Measurements from ENCODE around the gene PCDHGA1.
A peak's percentile ranks its signal among the peaks of the same experiment; 100 is the strongest.

The PCDHGA1 gene

DNA sequence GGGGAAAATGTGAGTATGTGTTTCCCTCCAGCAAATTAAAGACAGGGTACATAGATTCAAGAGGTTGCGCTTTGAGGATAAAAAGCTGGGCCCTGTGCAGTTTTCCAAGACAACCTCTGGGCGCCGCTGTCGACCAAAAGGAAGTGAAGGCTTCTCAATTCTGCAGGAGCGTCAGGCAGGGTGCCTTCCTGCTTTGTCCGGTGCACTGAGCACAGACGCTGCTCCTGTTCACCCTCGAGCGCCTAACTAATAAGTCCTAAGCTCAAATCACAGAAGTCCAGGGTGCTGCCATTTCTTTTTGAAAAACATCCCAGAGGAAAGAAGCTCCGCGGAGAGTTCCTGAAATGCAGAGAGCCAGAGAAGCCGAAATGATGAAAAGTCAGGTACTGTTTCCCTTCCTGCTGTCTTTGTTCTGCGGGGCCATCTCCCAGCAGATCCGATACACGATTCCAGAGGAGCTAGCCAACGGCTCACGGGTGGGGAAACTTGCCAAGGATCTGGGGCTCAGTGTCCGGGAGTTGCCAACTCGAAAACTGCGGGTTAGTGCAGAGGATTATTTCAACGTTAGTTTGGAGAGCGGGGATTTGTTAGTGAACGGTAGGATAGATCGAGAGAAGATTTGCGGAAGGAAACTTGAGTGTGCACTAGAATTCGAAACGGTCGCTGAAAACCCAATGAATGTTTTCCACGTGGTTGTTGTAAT is 19.8 kb downstream of the PCDHGA1 start, which contains the start of gene PCDHGB1:
PCDHGB1 (plus strand) TSS at position 183 of the 703 bp plus-strand sequence; CDS start at position 345, 162 bp downstream.
- TF ChIP-seq, protein P1, sequence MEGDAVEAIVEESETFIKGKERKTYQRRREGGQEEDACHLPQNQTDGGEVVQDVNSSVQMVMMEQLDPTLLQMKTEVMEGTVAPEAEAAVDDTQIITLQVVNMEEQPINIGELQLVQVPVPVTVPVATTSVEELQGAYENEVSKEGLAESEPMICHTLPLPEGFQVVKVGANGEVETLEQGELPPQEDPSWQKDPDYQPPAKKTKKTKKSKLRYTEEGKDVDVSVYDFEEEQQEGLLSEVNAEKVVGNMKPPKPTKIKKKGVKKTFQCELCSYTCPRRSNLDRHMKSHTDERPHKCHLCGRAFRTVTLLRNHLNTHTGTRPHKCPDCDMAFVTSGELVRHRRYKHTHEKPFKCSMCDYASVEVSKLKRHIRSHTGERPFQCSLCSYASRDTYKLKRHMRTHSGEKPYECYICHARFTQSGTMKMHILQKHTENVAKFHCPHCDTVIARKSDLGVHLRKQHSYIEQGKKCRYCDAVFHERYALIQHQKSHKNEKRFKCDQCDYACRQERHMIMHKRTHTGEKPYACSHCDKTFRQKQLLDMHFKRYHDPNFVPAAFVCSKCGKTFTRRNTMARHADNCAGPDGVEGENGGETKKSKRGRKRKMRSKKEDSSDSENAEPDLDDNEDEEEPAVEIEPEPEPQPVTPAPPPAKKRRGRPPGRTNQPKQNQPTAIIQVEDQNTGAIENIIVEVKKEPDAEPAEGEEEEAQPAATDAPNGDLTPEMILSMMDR (conservative IDR thresholded peaks at IDR 0.05; ENCODE audit: low read depth, low read length) = peak; percentile 51
- peak; percentile 47 for DNase-seq (ENCODE audit: low read depth)

DNA sequence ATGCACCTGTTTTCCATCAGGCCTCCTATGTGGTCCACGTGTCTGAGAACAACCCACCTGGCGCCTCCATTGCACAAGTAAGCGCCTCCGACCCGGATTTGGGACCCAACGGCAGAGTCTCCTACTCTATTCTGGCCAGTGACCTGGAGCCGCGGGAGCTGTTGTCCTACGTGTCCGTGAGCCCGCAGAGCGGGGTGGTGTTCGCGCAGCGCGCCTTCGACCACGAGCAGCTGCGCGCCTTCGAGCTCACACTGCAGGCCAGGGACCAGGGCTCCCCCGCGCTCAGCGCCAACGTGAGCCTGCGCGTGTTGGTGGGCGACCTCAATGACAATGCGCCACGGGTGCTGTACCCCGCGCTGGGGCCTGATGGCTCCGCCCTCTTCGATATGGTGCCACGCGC is 21.3 kb downstream of the PCDHGA1 start:
- no peak overlapping the region for H3K4me3 ChIP-seq (ENCODE audit: low read depth, low read length)
- no peak for DNase-seq (ENCODE audit: low read depth)
- TF ChIP-seq, protein P1 (conservative IDR thresholded peaks at IDR 0.05; ENCODE audit: low read depth, low read length) = no peak

More for the DNA sequence above, 19.8 kb downstream of the PCDHGA1 start, which contains the start of gene PCDHGB1:
- peak within 1 kb of the TSS; percentile 9 for H3K4me3 ChIP-seq (ENCODE audit: low read depth, low read length)

DNA sequence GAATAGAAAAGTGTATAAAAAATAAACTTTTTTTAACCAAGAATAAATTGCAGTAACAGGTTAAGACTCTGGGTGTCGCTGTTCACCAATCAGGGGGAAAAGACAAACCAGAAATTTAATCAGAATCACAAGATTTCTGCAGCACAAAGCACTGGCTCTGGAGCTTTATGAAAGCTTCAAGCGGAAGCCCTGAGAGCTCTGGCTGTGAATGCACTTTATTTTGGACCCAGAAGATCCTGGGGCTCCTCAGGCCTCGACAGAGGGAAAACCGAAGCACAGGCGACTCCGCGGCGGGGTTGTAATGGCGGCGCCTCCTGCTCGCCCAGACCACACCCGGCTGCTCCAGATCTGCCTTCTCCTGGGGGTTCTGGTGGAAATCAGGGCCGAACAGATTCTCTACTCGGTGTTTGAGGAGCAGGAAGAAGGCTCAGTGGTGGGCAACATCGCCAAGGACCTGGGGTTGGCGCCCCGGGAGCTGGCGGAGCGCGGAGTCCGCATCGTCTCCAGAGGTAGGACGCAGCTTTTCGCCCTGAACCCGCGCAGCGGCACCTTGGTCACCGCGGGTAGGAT is 24.7 kb downstream of the PCDHGA1 start, which contains the start of gene PCDHGA4:
PCDHGA4 (plus strand) TSS at position 122 of the 570 bp plus-strand sequence; CDS start at position 209, 87 bp downstream.
- peak within 1 kb of the TSS; percentile 39 for H3K4me3 ChIP-seq (ENCODE audit: low read depth, low read length)
- TF ChIP-seq, protein P1 (conservative IDR thresholded peaks at IDR 0.05; ENCODE audit: low read depth, low read length) = peak; percentile 43
- DNase-seq (ENCODE audit: low read depth) = no peak

DNA sequence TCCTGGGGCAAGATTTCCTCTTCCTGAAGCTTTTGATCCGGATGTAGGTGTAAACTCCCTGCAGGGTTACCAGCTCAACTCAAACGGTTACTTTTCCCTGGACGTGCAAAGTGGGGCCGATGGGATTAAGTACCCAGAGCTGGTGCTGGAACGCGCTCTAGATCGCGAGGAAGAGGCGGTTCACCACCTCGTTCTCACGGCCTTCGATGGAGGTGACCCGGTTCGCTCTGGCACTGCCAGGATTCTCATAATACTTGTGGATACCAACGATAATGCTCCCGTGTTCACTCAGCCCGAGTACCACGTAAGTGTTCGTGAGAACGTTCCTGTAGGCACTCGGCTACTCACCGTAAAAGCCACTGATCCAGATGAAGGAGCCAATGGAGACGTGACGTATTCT is 25.3 kb downstream of the PCDHGA1 start:
- no peak for DNase-seq (ENCODE audit: low read depth)
- TF ChIP-seq, protein P1 (conservative IDR thresholded peaks at IDR 0.05; ENCODE audit: low read depth, low read length) = no peak
- H3K4me3 ChIP-seq (ENCODE audit: low read depth, low read length) = no peak overlapping the region

DNA sequence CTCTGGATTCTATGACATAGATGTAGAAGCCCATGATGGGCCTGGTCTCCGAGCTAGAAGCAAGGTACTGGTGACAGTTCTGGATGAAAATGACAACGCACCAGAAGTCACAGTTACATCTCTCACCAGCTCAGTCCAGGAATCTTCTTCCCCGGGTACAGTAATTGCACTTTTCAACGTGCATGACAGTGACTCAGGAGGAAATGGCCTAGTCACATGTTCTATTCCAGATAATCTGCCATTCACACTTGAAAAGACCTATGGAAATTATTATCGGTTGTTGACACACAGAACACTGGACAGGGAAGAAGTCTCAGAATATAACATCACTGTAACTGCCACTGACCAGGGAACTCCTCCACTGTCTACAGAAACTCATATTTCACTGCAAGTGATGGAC is 25.8 kb downstream of the PCDHGA1 start:
- DNase-seq (ENCODE audit: low read depth) = no peak
- TF ChIP-seq, protein P1 (conservative IDR thresholded peaks at IDR 0.05; ENCODE audit: low read depth, low read length) = no peak
- H3K4me3 ChIP-seq (ENCODE audit: low read depth, low read length) = no peak overlapping the region

DNA sequence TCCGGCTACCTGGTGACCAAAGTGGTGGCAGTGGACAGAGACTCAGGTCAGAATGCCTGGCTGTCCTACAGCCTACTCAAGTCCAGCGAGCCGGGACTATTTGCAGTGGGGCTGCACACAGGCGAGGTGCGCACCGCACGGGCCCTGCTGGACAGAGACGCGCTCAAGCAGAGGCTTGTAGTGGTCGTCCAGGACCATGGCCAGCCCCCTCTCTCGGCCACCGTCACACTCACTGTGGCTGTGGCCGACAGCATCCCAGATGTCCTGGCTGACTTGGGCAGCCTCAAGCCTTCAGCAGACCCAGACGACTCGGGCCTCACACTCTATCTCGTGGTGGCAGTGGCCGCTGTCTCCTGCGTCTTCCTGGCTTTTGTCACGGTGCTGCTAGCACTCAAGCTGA is 26.6 kb downstream of the PCDHGA1 start:
- TF ChIP-seq, protein P1 (conservative IDR thresholded peaks at IDR 0.05; ENCODE audit: low read depth, low read length) = no peak
- no peak for DNase-seq (ENCODE audit: low read depth)
- H3K4me3 ChIP-seq (ENCODE audit: low read depth, low read length) = no peak overlapping the region
